H1 (cell line): ENCODE measurements around the gene SMIM9. TPM values are rescaled to one million over a fixed set of nuclear protein-coding genes. Genes with fewer than 3 reads are reported as not detected.

Experiments used
- CTCF ChIA-PET: fragments of 300-600 bp; sonication (Branson Sonifier 250); formaldehyde crosslinking; loops from one replicate; lab custom pipeline; 2021; ENCODE audit not compliant: partially characterized antibody; lab: Charles Lee
- POLR2A ChIA-PET: fragments of 300-600 bp; sonication (Branson Sonifier 250); formaldehyde crosslinking; loops from one replicate; lab custom pipeline; 2021; ENCODE audit warnings: inconsistent platforms; ENCODE audit not compliant: partially characterized antibody; lab: Charles Lee
- DNase-seq, 2 experiments: peaks; one replicate each; pipeline versions ENCODE4 v3.0.0 to v3.0.0-alpha.2; 2010 to 2022; ENCODE audit warnings: low spot score in 2 of 2, low read depth in 1 of 2, mixed read lengths in 1 of 2
- FAIRE-seq: peaks from 2 replicates; lab custom pipeline; 2011; peaks lifted over from hg19 to GRCh38; lab: Jason Lieb, UNC
- H2AFZ ChIP-seq: 2 replicates; pipeline ENCODE4 v1.8.1; 2012; ENCODE audit warnings: low read length, inconsistent platforms
- H2AK5ac ChIP-seq: 2 replicates; pipeline ENCODE4 v1.6.1; 2013; ENCODE audit warnings: low read depth, low read length
- H2BK120ac ChIP-seq: replicated peaks from 2 replicates; pipeline ENCODE3; 2013; ENCODE audit warnings: low read depth, low read length, inconsistent platforms
- H2BK12ac ChIP-seq: 2 replicates; pipeline ENCODE4 v1.6.1; 2013; ENCODE audit warnings: low read depth, low read length
- H2BK15ac ChIP-seq: 2 replicates; pipeline ENCODE4 v1.6.1; 2013; ENCODE audit warnings: low read length
- H2BK20ac ChIP-seq: 2 replicates; pipeline ENCODE4 v1.6.1; 2013; ENCODE audit warnings: low read length
- H2BK5ac ChIP-seq: 2 replicates; pipeline ENCODE4 v1.6.1; 2013; ENCODE audit warnings: low read depth, low read length
- H3K14ac ChIP-seq: 2 replicates; pipeline ENCODE4 v1.6.1; 2013; ENCODE audit warnings: inconsistent platforms; ENCODE audit not compliant: insufficient read length
- H3K18ac ChIP-seq: 2 replicates; pipeline ENCODE4 v1.6.1; 2013; ENCODE audit warnings: low read length; ENCODE audit errors: extremely low read depth
- H3K23ac ChIP-seq: 2 replicates; pipeline ENCODE4 v1.6.1; 2013; ENCODE audit warnings: inconsistent platforms; ENCODE audit not compliant: insufficient read length
- H3K23me2 ChIP-seq: 2 replicates; pipeline ENCODE4 v1.6.1; 2013; ENCODE audit warnings: low read depth, low read length
- H3K27ac ChIP-seq: 2 replicates; pipeline ENCODE4 v1.6.1; 2011; ENCODE audit warnings: low read depth, low read length, inconsistent platforms
- H3K27me3 ChIP-seq, 4 experiments: replicated peaks in 1 of 4; 1 replicate in 1 of 4; 2 replicates in 3 of 4; pipeline versions ENCODE4 v1.6.1 to v1.8.1; 2011 to 2013; ENCODE audit warnings: low read length in 3 of 4, mild to moderate bottlenecking in 3 of 4, inconsistent platforms in 2 of 4, mixed read lengths in 2 of 4, moderate library complexity in 1 of 4; ENCODE audit not compliant: control insufficient read depth in 3 of 4, insufficient read depth in 3 of 4; ENCODE audit errors: extremely low read depth in 1 of 4
- H3K36me3 ChIP-seq, 4 experiments: 2 replicates each; pipeline versions ENCODE4 v1.6.1 to v1.8.1; 2011 to 2013; ENCODE audit warnings: mild to moderate bottlenecking in 4 of 4, low read length in 3 of 4, moderate library complexity in 2 of 4, control low read depth in 1 of 4, inconsistent platforms in 1 of 4; ENCODE audit not compliant: insufficient read depth in 4 of 4, control insufficient read depth in 2 of 4
- H3K4ac ChIP-seq: replicated peaks from 2 replicates; pipeline ENCODE3; 2013; ENCODE audit warnings: low read length, low read depth, mixed read lengths, inconsistent platforms; ENCODE audit not compliant: insufficient read length
- H3K4me1 ChIP-seq, 4 experiments: replicated peaks in 1 of 4; 1 replicate in 1 of 4; 2 replicates in 3 of 4; pipeline versions ENCODE4 v1.6.1 to v1.8.1; 2011 to 2013; ENCODE audit warnings: low read length in 3 of 4, inconsistent platforms in 2 of 4, mixed read lengths in 1 of 4; ENCODE audit not compliant: insufficient read depth in 4 of 4, control insufficient read depth in 3 of 4
- H3K4me2 ChIP-seq, 2 experiments: 2 replicates each; pipeline versions ENCODE4 v1.6.1 to v1.8.1; 2011 to 2013; ENCODE audit warnings: low read depth in 2 of 2, low read length in 2 of 2, control low read depth in 1 of 2, inconsistent platforms in 1 of 2, mild to moderate bottlenecking in 1 of 2; ENCODE audit not compliant: insufficient read depth in 1 of 2
- H3K4me3 ChIP-seq, 4 experiments: fragments of 200-600, 300-600 bp in 1 of 4; sonication (generic), shearing (Covaris generic), sonication (Bioruptor Twin) in 1 of 4; 2 replicates each; pipeline versions ENCODE4 v1.5.1 to v1.8.1; 2011 to 2016; ENCODE audit warnings: low read length in 4 of 4, low read depth in 3 of 4, control low read depth in 2 of 4, inconsistent platforms in 2 of 4, mild to moderate bottlenecking in 2 of 4, mixed read lengths in 1 of 4, moderate library complexity in 1 of 4; ENCODE audit not compliant: insufficient read depth in 2 of 4; ENCODE audit errors: extremely low read depth in 1 of 4
- H3K56ac ChIP-seq: replicated peaks from 2 replicates; pipeline ENCODE3; 2013; ENCODE audit warnings: low read depth, mild to moderate bottlenecking, mixed read lengths, low read length, inconsistent platforms; ENCODE audit not compliant: insufficient read length
- H3K79me1 ChIP-seq: 2 replicates; pipeline ENCODE4 v1.6.1; 2013; ENCODE audit warnings: low read depth, low read length, control low read depth
- H3K79me2 ChIP-seq, 2 experiments: 2 replicates each; pipeline versions ENCODE4 v1.6.1 to v1.8.1; 2012 to 2013; ENCODE audit warnings: low read length in 2 of 2, mild to moderate bottlenecking in 2 of 2, inconsistent platforms in 1 of 2; ENCODE audit not compliant: insufficient read depth in 2 of 2, control insufficient read depth in 1 of 2
- H3K9ac ChIP-seq, 4 experiments: replicated peaks in 1 of 4; 1 replicate in 1 of 4; 2 replicates in 3 of 4; pipeline versions ENCODE4 v1.6.1 to v1.8.1; 2011 to 2013; ENCODE audit warnings: low read depth in 3 of 4, low read length in 3 of 4, control low read depth in 2 of 4, mild to moderate bottlenecking in 2 of 4, moderate library complexity in 2 of 4, inconsistent platforms in 1 of 4; ENCODE audit errors: extremely low read depth in 1 of 4
- H3K9me3 ChIP-seq, 2 experiments: 2 replicates each; pipeline versions ENCODE4 v1.6.1 to v1.8.1; 2012 to 2013; ENCODE audit warnings: mild to moderate bottlenecking in 2 of 2, moderate library complexity in 2 of 2, control low read depth in 1 of 2, inconsistent platforms in 1 of 2, low read depth in 1 of 2, low read length in 1 of 2, mixed read lengths in 1 of 2; ENCODE audit not compliant: insufficient read depth in 2 of 2
- H4K20me1 ChIP-seq, 2 experiments: replicated peaks in 1 of 2; 2 replicates each; pipeline versions ENCODE3 to v1.8.1; 2011 to 2013; ENCODE audit warnings: inconsistent platforms in 2 of 2, low read length in 2 of 2, mild to moderate bottlenecking in 1 of 2; ENCODE audit not compliant: insufficient read depth in 2 of 2, control insufficient read depth in 1 of 2
- H4K5ac ChIP-seq: 2 replicates; pipeline ENCODE4 v1.6.1; 2013; ENCODE audit warnings: low read length, low read depth, mixed read lengths, inconsistent platforms; ENCODE audit not compliant: insufficient read length
- H4K8ac ChIP-seq: 2 replicates; pipeline ENCODE4 v1.8.0; 2013; ENCODE audit warnings: mild to moderate bottlenecking, moderate library complexity, low read length, inconsistent platforms; ENCODE audit not compliant: insufficient read depth; ENCODE audit errors: extremely low read depth
- H4K91ac ChIP-seq: replicated peaks from 2 replicates; pipeline ENCODE3; 2013; ENCODE audit warnings: low read length, mixed read lengths, inconsistent platforms; ENCODE audit not compliant: insufficient read length
- POLR2A ChIP-seq, 2 experiments: IDR thresholded peaks; 1 replicate in 1 of 2; 2 replicates in 1 of 2; pipeline ENCODE4 v1.6.1; 2011; ENCODE audit warnings: low read depth in 2 of 2, low read length in 2 of 2, mild to moderate bottlenecking in 2 of 2; ENCODE audit errors: control extremely low read depth in 1 of 2
- SIRT6 ChIP-seq: IDR thresholded peaks from one replicate; pipeline ENCODE4 v1.7.1; 2012; ENCODE audit warnings: low read length, inconsistent platforms
- WGBS, 2 experiments: shearing (Covaris generic) in 1 of 2; methylation state at CpG; one replicate each; pipeline versions ENCODE4 v1.1.6 to v1.1.7; 2013 to 2015; ENCODE audit warnings: low lambda C conversion rate in 2 of 2, mixed read lengths in 2 of 2, inconsistent platforms in 1 of 2, low coverage in 1 of 2, missing lambda C conversion rate in 1 of 2; ENCODE audit not compliant: insufficient replicate concordance in 2 of 2, insufficient coverage in 1 of 2, insufficient read length in 1 of 2; ENCODE audit errors: extremely low coverage in 1 of 2, missing lambda C conversion rate in 1 of 2; 5-methylcytosine and 5-hydroxymethylcytosine counted together
- polyA plus RNA-seq, 7 experiments: library from polyadenylated mRNA; depleted of rRNA in 3 of 7; stranded (reverse) in 5 of 7; unstranded in 2 of 7; fragments of >200 nt in 5 of 7; fragments of 200-250 nt in 2 of 7; gene quantifications; 1 replicate in 5 of 7; 2 replicates in 1 of 7; 4 replicates in 1 of 7; pipeline versions ENCODE4 v1.2.1 to v1.2.3, GENCODE V29; 2011 to 2013; ENCODE audit warnings: missing spikeins in 2 of 7, mixed read lengths in 2 of 7
- total RNA-seq: library from RNA; stranded (reverse); fragmentation: NEBNext Ultra II Directional; extraction: Animal tissue kit (Norgen Biotek cat#: 25700); gene quantifications from 2 replicates; pipeline ENCODE4 v1.2.1, GENCODE V29; 2021

SMIM9 gene
- total and polyA plus RNA-seq, 2 of the 8 experiments (the other 6 are each of a cell fraction or from before 2014, with no cell fraction given): not detected

DNA sequence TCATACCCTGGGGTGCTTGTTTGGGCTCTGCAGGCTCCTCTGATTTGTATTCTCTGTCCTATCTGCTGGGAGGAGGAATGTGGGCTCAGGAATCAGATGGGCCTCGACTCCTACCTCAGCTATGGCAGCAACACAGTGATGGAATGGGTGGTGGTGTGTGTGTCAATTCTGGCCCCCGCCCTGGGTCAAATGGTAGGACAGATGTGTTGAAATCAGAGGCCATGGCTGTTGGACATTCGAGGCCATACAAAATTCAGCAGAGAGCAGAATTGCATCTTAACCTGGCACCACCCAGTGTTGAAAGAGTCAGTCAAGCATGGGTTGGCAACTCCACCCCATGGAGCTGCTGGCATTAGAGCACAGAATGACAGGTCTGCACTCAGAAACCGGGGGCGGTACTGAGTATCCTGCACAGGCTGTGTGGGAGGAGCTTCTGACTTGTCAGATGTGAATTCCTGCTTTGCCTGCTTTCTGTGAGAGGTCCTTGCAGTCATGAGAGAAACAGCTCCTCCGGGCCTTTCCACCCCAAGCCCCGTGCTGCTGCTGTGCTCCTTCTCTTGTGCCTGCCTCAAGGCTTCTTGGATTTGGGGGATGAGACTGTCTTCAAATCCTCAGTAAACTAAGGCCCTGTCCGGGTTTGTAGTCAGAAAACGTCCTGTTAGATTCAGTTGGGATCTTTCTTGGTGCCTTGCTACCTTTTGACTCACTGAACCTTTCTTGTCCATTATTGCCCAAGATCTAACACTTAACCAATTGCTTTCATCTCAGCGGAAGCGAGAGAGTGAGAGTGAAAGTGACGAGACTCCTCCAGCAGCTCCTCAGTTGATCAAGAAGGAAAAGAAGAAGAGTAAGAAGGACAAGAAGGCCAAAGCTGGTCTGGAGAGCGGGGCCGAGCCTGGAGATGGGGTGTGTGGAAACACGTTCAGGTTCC lies 58.8 kb downstream of the SMIM9 start:
- peaks cover 25 to 59% (median 42%) of the 10 kb centered on the region in 4 experiments for H3K36me3 ChIP-seq
- H4K8ac ChIP-seq: no peak overlapping the region
- H4K5ac ChIP-seq: no peak overlapping the region
- no peak overlapping the region for H4K91ac ChIP-seq
- H3K9me3 ChIP-seq: no peaks in the 10 kb centered on the region
- H3K9ac ChIP-seq: no peak overlapping the region
- ChIA-PET CTCF (interaction anchor here (0.9 kb wide), 1 partner anchor 9 kb away, joined by 3 read pairs; no protein-coding TSS in a partner anchor), POLR2A (interaction anchor here (0.6 to 12.2 kb wide), 7 partner anchors 9 to 65 kb away, joined by 3 to 146 read pairs (median 3); partner anchors contain the start of gene DKC1)
- DNase-seq (no peak), FAIRE-seq (no peak)
- no peak overlapping the region for H3K56ac ChIP-seq
- H3K4me1 ChIP-seq: no peaks in the 10 kb centered on the region
- peaks cover 5 to 10% of the 10 kb centered on the region in 2 experiments for H4K20me1 ChIP-seq
- H2AFZ ChIP-seq: no peak overlapping the region
- H3K18ac ChIP-seq: no peak overlapping the region
- no peak overlapping the region for H3K4me2 ChIP-seq
- H2BK20ac ChIP-seq: no peak overlapping the region
- no peaks in the 10 kb centered on the region for H3K23me2 ChIP-seq
- H3K79me2 ChIP-seq: no peaks in the 10 kb centered on the region
- no peak overlapping the region for H2AK5ac ChIP-seq
- no peaks in the 10 kb centered on the region for H3K79me1 ChIP-seq
- H2BK5ac ChIP-seq: no peak overlapping the region
- H3K27me3 ChIP-seq: no peaks in the 10 kb centered on the region
- TF ChIP-seq SIRT6: no peak
- peak in 1 of 2 experiments; percentile 20; a peak in 1 of 3 replicates for TF ChIP-seq POLR2A (IDR thresholded peaks at IDR 0.05; ENCODE audit: control extremely low read depth in 1 of 2, low read depth in 2 of 2, low read length in 2 of 2)
- no peak overlapping the region for H3K4me3 ChIP-seq
- no peak overlapping the region for H3K14ac ChIP-seq
- H3K4ac ChIP-seq: no peak overlapping the region
- H2BK120ac ChIP-seq: no peak overlapping the region
- WGBS, 2 experiments: 86% methylated on average over 15 of the region's 15 CpGs; no CpG with 5 or more reads in 1 of the 2 experiments
- H3K27ac ChIP-seq: no peak overlapping the region
- no peak overlapping the region for H2BK12ac ChIP-seq
- no peak overlapping the region for H2BK15ac ChIP-seq
- no peak overlapping the region for H3K23ac ChIP-seq
